HG03469 (cell line): ENCODE measurements around the gene USP40.

ENCODE experiments used
- ATAC-seq: cut with Tn5 transposase; IDR thresholded peaks from one replicate; pipeline ENCODE4 v1.9.1; 2021; ENCODE audit warnings: mild to moderate bottlenecking, moderate library complexity, moderate number of reproducible peaks; ENCODE audit not compliant: unreplicated experiment

USP40 gene

GRCh38 chr2:233498126-233498525, 68.5 kb downstream of the USP40 start:
- no peak for ATAC-seq

GRCh38 chr2:233497692-233498091, 68.9 kb downstream of the USP40 start:
- no peak for ATAC-seq

GRCh38 chr2:233495503-233496496, 70.8 kb downstream of the USP40 start:
- ATAC-seq = no peak

- no peak for ATAC-seq
These were observed 73.8 kb downstream of the USP40 start for GRCh38 chr2:233492751-233493150.

GRCh38 chr2:233492078-233492477, 74.5 kb downstream of the USP40 start:
- ATAC-seq = no peak

GRCh38 chr2:233491326-233491725, 75.3 kb downstream of the USP40 start:
- ATAC-seq = no peak

GRCh38 chr2:233490831-233491230, 75.8 kb downstream of the USP40 start:
- no peak for ATAC-seq

- ATAC-seq = no peak
These were observed 76.9 kb downstream of the USP40 start for GRCh38 chr2:233489666-233490065.

- ATAC-seq = no peak
These were observed 77.4 kb downstream of the USP40 start for GRCh38 chr2:233489143-233489542.

GRCh38 chr2:233487748-233488345, 78.7 kb downstream of the USP40 start:
- no peak for ATAC-seq

- ATAC-seq = no peak
These were observed 79.6 kb downstream of the USP40 start for GRCh38 chr2:233486778-233487552.

GRCh38 chr2:233486357-233486756, 80.2 kb downstream of the USP40 start:
- no peak for ATAC-seq

GRCh38 chr2:233485726-233486125, 80.9 kb downstream of the USP40 start:
- no peak for ATAC-seq

GRCh38 chr2:233482616-233483015, 84.0 kb downstream of the USP40 start:
- ATAC-seq = no peak

- no peak for ATAC-seq
These were observed 85.0 kb downstream of the USP40 start for GRCh38 chr2:233481368-233482142.

GRCh38 chr2:233480490-233481202, 85.9 kb downstream of the USP40 start:
- ATAC-seq = no peak

GRCh38 chr2:233479616-233480489, 86.7 kb downstream of the USP40 start:
- ATAC-seq = no peak

GRCh38 chr2:233477548-233478433, 88.8 kb downstream of the USP40 start:
- no peak for ATAC-seq
